Measurements from ENCODE around the gene AFG1L. TPM values are rescaled to one million over a fixed set of nuclear protein-coding genes. Genes with fewer than 3 reads are reported as not detected.

The AFG1L gene
- total RNA-seq, 1 experiment from 2014 or later: 7.9 TPM

DNA sequence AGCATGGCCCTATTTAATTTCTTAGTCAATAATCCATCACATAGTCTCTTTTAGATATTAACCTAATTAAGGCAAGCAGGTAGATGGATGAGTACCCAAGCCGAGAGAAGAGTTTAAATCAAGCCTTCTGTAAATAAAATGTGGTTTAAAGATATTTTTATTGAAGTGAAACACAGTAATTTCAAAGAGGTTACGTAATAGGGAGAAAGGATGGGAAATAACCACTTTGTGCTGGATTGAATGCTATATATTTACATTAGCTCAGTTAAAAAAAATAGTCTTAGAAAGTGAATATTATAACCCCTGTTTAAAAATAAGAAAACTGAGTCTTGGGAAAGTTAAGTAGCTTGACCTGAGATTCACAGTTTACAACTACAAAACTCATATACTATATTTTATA, 228.8 kb downstream of the AFG1L start:
- H3K27ac Mint-ChIP-seq: no peak overlapping the region
- H3K4me1 Mint-ChIP-seq: peaks cover 14% of the 10 kb centered on the region
- CTCF ChIA-PET: interaction anchor here (0.6 to 4.3 kb wide), 5 partner anchors 13 to 397 kb away, joined by 3 to 23 read pairs (median 4); no protein-coding TSS in a partner anchor
- TF ChIP-seq ZNF121 (CRISPR knock-in tag; IDR thresholded peaks at IDR 0.05) (no peak), IRF1 (CRISPR knock-in tag; IDR thresholded peaks at IDR 0.05) (no peak), ZNF425 (CRISPR knock-in tag; conservative IDR thresholded peaks at IDR 0.05) (no peak), ETV6 (CRISPR knock-in tag; IDR thresholded peaks at IDR 0.05) (no peak)
- TF ChIP-seq, protein P1, sequence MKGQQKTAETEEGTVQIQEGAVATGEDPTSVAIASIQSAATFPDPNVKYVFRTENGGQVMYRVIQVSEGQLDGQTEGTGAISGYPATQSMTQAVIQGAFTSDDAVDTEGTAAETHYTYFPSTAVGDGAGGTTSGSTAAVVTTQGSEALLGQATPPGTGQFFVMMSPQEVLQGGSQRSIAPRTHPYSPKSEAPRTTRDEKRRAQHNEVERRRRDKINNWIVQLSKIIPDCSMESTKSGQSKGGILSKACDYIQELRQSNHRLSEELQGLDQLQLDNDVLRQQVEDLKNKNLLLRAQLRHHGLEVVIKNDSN (CRISPR knock-in tag; IDR thresholded peaks at IDR 0.05): no peak
- POLR2A ChIA-PET: no interaction called here
- no peak for ATAC-seq
- H3K27me3 Mint-ChIP-seq (ENCODE audit: low read depth): no peaks in the 10 kb centered on the region
- DNase-seq (ENCODE audit: low spot score): no peak
- H3K9me3 Mint-ChIP-seq: no peaks in the 10 kb centered on the region
- no peaks in the 10 kb centered on the region for H3K36me3 Mint-ChIP-seq
- H3K4me3 Mint-ChIP-seq: no peak overlapping the region

DNA sequence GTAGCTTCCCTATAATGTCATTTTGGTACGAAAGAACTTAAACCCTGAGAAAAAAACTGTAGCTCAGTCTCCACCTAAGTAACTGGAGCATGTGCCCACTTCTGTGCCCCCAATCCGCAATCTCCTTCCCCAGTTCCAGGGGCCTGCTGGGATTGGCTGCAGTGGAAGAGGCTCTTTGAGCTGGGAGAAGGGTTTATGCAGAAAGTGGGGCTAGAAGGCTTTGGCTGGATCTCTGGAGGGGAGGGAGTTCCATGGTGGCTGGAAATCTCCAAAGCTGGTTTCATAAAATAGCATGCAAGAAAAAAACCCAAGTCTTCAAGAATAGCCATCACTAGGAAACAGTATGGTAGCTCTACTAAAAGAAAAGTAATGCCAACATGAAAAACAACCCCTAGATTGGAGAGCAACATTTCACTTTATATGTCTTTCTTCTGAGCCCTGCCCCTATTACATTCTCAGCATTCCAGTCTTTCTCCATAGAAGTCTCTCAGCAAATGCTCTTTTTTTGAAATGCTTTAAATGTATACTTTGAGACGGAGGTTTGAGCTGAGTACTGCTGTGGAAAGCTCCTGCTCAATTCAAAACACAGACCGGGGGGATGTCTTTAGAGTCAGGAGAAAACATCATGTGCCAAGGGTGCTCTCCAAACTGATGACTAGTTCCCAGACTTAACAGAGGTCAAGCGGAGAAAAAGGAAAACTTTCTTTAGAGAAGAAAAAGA, 229.8 kb downstream of the AFG1L start:
- peaks cover 14% of the 10 kb centered on the region for H3K4me1 Mint-ChIP-seq
- peak; percentile 80 for ATAC-seq

More for the DNA sequence above, 229.8 kb downstream of the AFG1L start:
- H3K27ac Mint-ChIP-seq: peak overlapping the region; percentile 55
- no peak overlapping the region for H3K4me3 Mint-ChIP-seq
- H3K27me3 Mint-ChIP-seq (ENCODE audit: low read depth): no peaks in the 10 kb centered on the region
- H3K9me3 Mint-ChIP-seq: no peaks in the 10 kb centered on the region
- TF ChIP-seq AFF4 (CRISPR knock-in tag; IDR thresholded peaks at IDR 0.05; ENCODE audit: borderline replicate concordance) (no peak), EMX1 (CRISPR knock-in tag; IDR thresholded peaks at IDR 0.05) (no peak), E2F5 (CRISPR knock-in tag; IDR thresholded peaks at IDR 0.05) (no peak), PRDM15 (CRISPR knock-in tag; IDR thresholded peaks at IDR 0.05) (no peak), ZNF532 (CRISPR knock-in tag; IDR thresholded peaks at IDR 0.05; ENCODE audit: borderline replicate concordance) (no peak), PRRX2 (CRISPR knock-in tag; IDR thresholded peaks at IDR 0.05) (no peak), HMGA2 (CRISPR knock-in tag; IDR thresholded peaks at IDR 0.05) (no peak), CTCF (IDR thresholded peaks at IDR 0.05) (no peak), JAZF1 (CRISPR knock-in tag; IDR thresholded peaks at IDR 0.05) (no peak)
- ChIA-PET POLR2A (no interaction called here), CTCF (interaction anchor here (0.6 to 4.3 kb wide), 16 partner anchors 14 to 544 kb away, joined by 3 to 23 read pairs (median 4); no protein-coding TSS in a partner anchor)
- H3K36me3 Mint-ChIP-seq: no peaks in the 10 kb centered on the region
- DNase-seq (ENCODE audit: low spot score): no peak
